Tibial nerve (tissue), 3 donors: Measurements from ENCODE around the gene UBE2G2.

ENCODE experiments used
- POLR2A ChIP-seq, 2 donors: fragments of 450-650 bp; IDR thresholded peaks; one replicate each; pipeline ENCODE4 v1.6.1; 2017; ENCODE audit warnings: antibody characterized with exemption in 2 of 2, mild to moderate bottlenecking in 2 of 2, moderate library complexity in 2 of 2
- TF ChIP-seq, protein P1 (sequence below), 5 experiments: fragments of 200-600 bp in 3 of 5; fragments of 450-650 bp in 2 of 5; sonication (generic) in 3 of 5; IDR thresholded peaks; one replicate each; pipeline ENCODE4 v1.5.1; 2016 to 2019; ENCODE audit warnings: antibody characterized with exemption in 5 of 5, mild to moderate bottlenecking in 3 of 5, moderate library complexity in 2 of 5

- TF ChIP-seq POLR2A (IDR thresholded peaks at IDR 0.05): no peak
- TF ChIP-seq, protein P1, sequence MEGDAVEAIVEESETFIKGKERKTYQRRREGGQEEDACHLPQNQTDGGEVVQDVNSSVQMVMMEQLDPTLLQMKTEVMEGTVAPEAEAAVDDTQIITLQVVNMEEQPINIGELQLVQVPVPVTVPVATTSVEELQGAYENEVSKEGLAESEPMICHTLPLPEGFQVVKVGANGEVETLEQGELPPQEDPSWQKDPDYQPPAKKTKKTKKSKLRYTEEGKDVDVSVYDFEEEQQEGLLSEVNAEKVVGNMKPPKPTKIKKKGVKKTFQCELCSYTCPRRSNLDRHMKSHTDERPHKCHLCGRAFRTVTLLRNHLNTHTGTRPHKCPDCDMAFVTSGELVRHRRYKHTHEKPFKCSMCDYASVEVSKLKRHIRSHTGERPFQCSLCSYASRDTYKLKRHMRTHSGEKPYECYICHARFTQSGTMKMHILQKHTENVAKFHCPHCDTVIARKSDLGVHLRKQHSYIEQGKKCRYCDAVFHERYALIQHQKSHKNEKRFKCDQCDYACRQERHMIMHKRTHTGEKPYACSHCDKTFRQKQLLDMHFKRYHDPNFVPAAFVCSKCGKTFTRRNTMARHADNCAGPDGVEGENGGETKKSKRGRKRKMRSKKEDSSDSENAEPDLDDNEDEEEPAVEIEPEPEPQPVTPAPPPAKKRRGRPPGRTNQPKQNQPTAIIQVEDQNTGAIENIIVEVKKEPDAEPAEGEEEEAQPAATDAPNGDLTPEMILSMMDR (IDR thresholded peaks at IDR 0.05): no peak
Observed at GRCh38 chr21:44784810-44785209, 16.8 kb downstream of the UBE2G2 start.
